GM19023 (cell line): ENCODE results near the gene PRKD1.
"Not testable (repeated sequence)": the region's sequence is repeated elsewhere in the genome, so short reads cannot be mapped to it uniquely, and the experiment has no call there.

Source experiments
- ATAC-seq: cut with Tn5 transposase; IDR thresholded peaks from one replicate; pipeline ENCODE4 v1.9.1; 2021; ENCODE audit warnings: mild to moderate bottlenecking, moderate library complexity; ENCODE audit not compliant: unreplicated experiment

The PRKD1 gene

DNA sequence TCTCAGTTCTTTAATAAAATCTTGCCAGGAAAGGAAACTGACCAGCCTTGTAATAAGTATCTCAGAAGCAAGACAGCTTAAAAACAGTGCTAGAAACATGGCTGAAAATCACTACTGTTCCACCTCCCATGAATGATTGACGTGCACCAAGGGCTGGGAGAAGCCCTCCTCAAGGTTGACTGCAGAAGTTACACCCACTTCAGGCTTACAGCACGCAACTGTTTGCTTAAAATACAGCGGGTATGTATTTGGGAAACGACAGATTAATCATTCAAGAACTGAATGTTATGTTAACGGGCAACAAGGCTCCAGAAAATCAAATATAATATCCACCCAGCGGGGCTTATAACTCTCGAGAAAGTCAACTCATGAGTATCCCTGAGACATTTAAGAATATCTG lies 22.1 kb downstream of the PRKD1 start:
- ATAC-seq = no peak

- ATAC-seq = no peak
These were observed 26.9 kb downstream of the PRKD1 start for GRCh38 chr14:29900609-29901350.

DNA sequence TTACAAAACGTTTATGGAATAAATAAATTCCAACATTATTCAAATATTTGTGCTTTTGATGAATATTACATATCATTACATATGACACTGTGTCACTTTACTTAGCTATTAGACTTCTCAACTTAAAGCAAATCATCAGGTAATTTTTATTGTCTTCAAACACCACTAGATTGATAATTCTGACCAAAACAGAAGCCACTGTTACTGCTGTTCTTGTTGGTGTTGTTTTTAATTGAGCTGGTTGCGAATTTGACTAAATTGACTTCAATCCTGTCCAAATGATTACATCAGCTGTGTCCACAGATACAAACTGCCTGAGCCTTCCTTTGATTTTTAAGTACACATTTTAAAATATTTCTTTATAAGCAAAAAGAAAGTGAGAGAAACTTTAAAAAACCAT lies 29.2 kb downstream of the PRKD1 start:
- ATAC-seq = no peak

GRCh38 chr14:29897181-29897580 lies 30.5 kb downstream of the PRKD1 start:
- ATAC-seq = no peak

- ATAC-seq = no peak
These were observed 31.3 kb downstream of the PRKD1 start for GRCh38 chr14:29896354-29896821.

DNA sequence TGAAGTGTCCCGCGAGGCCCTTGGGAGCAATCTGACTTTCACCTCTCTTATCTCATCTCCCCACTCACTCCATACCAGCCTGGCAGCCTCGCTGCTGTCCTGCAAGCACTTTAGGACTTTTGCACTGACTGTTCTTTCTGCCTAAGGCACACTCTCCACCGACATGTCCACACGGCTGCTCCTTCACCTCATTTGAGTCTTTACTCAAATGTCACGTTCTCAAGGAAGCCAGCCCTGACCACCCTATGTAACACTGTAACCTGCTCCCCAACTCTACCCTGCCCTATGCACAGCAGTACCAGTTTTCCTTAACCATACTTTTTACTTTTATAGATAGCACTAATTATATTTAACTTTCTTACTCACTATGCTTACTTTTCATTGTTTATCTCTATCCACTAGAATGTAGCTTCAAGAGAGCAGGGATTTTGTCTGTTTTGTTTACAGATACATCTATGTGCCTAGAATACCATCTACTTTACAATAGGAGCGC lies 32.0 kb downstream of the PRKD1 start:
- ATAC-seq = no peak

- ATAC-seq = no peak
These were observed 33.7 kb downstream of the PRKD1 start for GRCh38 chr14:29893989-29894388.

- no peak for ATAC-seq
These were observed 35.3 kb downstream of the PRKD1 start for GRCh38 chr14:29892327-29892726.

GRCh38 chr14:29885988-29886387 lies 41.7 kb downstream of the PRKD1 start:
- no peak for ATAC-seq

- ATAC-seq = no peak
These were observed 59.6 kb downstream of the PRKD1 start for GRCh38 chr14:29868000-29868399.

GRCh38 chr14:29865299-29865698 lies 62.3 kb downstream of the PRKD1 start:
- ATAC-seq = no peak

DNA sequence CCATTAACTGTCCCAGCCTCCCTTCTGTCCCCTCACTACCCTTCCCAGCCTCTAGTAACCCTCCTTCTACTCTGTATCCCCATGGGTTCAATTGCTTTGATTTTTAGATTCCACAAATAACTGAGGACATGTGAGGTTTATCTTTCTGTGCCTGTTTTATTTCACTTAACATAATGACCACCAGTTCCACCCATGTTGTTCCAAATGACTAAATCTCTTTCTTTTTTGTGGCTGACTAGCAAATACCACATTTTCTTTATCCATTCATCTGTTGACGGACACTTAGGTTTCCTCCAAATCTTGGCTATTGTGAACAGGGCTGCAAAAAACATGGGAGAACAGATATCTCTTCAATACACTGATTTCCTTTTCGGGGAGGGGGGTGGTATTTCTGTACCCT lies 65.7 kb downstream of the PRKD1 start:
- ATAC-seq = no peak

GRCh38 chr14:29858299-29858698 lies 69.3 kb downstream of the PRKD1 start:
- ATAC-seq = peak; percentile 82

DNA sequence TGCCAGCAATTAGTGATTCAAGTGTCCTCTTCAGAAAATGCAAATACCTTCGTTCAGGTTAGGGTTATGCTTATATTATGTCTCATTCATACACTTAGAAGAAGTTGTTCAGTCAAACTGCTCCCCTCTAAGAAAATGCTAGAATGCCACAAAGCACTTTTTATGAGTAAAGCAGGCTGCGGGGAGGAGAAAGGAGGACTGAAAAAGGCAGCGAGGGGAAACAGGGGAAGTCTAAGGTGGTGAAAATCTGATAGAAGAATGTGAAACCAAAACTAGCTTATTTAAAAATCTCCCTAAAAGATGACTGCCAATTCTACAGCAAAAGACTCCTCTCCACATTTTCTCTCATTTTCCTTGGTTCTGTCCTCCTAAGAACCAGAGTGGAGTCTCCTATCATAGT lies 70.1 kb downstream of the PRKD1 start:
- peak; percentile 81 for ATAC-seq

DNA sequence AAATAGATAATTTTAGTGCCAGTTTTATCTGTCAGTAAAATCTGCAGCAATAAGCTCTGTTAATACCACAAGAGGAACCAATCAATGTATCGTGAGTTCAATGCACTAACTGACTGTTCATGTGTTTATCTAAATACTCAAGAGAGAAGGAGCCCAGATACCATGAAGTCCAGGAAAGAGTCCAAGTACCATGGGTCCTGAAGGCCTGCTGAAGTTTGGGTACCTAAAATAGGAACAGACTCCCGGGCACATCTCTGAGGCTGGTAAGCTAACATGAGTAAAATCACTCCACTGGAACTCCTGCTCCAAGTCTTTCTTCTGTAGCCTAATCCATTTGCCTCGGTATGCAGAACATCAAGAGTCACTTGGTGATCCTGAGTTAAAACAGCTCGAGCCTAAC lies 71.1 kb downstream of the PRKD1 start:
- no peak for ATAC-seq

DNA sequence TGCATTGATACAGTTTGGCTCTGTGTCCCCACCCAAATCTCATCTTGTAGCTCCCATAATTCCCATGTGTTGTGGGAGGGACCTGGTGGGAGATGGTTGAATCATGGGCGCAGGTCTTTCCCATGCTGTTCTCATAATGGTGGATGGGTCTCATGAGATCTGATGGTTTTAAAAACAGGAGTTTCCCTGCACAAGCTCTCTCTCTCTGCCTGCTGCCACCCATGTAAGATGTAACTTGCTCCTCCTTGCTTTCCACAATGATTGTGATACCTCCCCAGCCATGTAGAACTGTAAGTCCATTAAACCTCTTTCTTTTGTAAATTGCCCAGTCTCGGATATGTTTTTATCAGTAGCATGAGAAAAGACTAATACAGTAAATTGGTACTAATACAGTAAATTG lies 74.0 kb downstream of the PRKD1 start:
- not testable (repeated sequence) for ATAC-seq

DNA sequence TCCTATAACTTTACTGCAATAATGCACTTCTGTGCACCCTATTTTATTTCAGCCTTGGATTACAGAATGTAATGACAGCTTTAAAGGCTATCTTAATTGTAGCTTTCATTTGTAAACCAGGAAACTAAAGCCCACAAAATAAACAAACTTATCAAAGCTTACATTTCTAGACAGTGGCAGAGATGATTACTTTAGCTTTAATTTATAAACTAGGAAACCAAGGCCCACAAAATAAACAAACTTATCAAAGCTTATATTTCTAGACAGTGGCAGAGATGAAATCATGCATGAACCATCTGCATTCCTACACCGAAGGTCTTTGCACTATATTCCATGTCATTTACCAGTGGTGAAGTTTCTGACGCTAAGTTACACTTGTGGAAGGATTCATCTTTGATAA lies 74.4 kb downstream of the PRKD1 start:
- no peak for ATAC-seq

DNA sequence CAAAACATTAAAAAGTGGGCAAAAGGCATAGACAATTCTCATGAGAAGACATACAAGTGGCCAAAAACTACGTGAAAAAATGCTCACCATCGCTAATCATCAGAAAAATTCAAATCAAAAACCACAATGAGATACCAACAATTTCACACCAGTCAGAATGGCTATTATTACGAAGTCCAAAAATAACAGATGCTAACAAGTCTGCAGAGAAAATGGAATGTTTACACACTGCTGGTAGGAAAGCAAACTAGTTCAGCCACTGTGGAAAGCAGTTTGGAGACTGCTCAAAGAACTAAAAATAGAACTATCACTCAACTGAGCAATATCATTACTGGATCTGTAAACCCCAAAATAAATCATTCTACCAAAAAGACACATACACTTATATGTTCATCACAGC lies 76.2 kb downstream of the PRKD1 start:
- ATAC-seq = no peak

GRCh38 chr14:29847056-29847380 lies 80.6 kb downstream of the PRKD1 start:
- no peak for ATAC-seq

GRCh38 chr14:29846339-29847055 lies 81.2 kb downstream of the PRKD1 start:
- peak; percentile 87 for ATAC-seq

DNA sequence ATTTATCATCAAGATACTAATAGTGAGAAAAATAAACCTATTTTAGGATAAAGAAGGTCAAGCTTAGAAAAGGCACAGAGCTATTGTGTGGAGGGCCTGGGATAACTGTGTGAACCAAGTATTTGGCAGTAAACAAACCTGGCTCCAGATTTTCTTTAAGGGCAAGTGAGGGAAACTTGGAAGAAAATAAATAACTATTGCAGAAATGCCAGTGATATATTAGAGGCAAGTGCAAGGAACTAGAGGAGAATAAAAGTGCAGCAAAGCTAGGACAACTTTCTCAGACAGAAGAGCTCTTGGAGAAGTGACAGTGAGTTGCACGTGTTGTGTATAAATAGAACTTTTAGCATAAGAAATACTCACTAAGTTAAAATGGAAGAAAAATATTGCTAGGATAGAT lies 83.7 kb downstream of the PRKD1 start:
- ATAC-seq = no peak

DNA sequence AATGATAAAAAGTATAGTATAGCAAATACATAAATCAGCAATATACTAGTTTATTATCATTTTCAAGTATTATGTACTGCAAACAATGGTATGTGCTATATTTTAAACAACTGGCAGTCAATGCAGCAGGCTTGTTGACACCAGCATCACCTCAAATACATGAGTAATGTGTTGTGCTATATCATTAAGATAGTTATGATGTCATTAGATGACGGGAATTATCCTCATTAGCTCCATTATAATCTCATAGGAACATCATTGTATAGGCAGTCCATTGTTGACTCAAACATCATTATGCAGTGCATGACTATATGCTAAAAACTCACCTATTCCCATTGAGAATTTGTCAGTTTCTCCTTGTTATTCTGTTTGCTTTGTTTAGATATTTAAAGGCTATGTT lies 85.4 kb downstream of the PRKD1 start:
- ATAC-seq = no peak
